Measurements from ENCODE around the gene TMEM132D.

GRCh38 chr12:129269756-129270495 is 633.9 kb downstream of the TMEM132D start:
- TF ChIP-seq CTCF (conservative IDR thresholded peaks at IDR 0.05; ENCODE audit: low read depth, low read length) (no peak), POLR2A (IDR thresholded peaks at IDR 0.05; ENCODE audit: low read depth, low read length) (no peak), RAD21 (IDR thresholded peaks at IDR 0.05; ENCODE audit: low read length) (no peak), RFX5 (IDR thresholded peaks at IDR 0.05; ENCODE audit: low read depth, low read length) (no peak), ELK1 (IDR thresholded peaks at IDR 0.05; ENCODE audit: borderline replicate concordance, low read depth, low read length) (no peak)
